RWPE1 (cell line): Measurements from ENCODE around the gene CD300A.

Experiments used
- CTCF ChIA-PET: fragments of 350-600 bp; sonication (Branson Sonifier 250); formaldehyde crosslinking; extraction: SDS; loops from one replicate; lab custom pipeline; 2021; lab: Yijun Ruan, JAX
- POLR2A ChIA-PET: fragments of 400-600 bp; formaldehyde crosslinking; extraction: SDS; loops from one replicate; lab custom pipeline; 2020; ENCODE audit warnings: antibody characterized with exemption; ENCODE audit not compliant: low non-redundant PET; lab: Yijun Ruan, JAX
- DNase-seq: peaks from one replicate; pipeline ENCODE4 v3.0.0; 2012; ENCODE audit warnings: low spot score
- H3K27ac ChIP-seq: fragments of 450-650 bp; 2 replicates; pipeline ENCODE4 v1.5.1; 2017
- TF ChIP-seq, protein P1 (sequence below): fragments of 450-650 bp; conservative IDR thresholded peaks from 2 replicates; pipeline ENCODE4 v1.5.1; 2017; ENCODE audit warnings: low read depth, mild to moderate bottlenecking

The CD300A gene

DNA sequence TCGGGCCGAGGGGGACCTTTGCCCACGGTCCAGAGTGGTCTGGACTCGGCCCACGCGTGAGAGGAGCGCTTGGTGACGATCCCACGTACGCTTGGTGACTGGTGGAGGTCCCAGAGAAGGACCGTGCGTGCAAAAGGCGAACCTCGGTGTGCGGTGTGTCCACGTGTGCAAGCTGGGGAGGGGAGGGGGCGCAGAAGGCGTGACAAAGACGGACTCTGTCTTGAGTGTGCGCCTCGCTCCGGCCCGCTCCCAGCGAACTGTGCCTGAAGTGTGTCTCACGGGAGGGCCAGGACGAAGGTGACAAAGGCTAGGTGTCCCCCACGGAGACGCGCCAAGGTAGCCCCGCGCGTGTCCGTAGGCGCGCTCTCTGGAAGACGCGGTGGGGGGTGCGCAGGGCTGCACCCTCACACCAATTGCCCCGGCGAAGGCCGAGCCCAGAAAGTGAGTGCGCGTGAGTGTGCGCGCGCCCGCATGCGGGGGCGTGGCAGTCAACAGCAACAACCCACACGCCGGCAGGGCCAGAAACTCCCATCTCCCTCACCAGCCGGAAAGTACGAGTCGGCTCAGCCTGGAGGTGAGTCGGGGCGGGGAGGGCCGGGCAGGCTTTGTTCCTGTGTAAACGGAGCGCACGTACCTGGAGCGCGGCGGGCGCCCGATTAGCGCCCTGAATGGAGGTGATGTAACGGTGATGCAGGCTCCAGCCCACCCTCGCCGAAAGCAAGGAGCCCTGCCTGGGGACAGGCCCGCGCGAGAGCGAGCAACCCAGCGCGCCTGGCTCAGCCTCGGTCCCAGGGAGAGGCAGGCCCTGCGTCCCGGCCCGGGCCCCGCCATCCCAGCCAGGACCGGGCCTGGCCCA is 34.6 kb upstream of the CD300A start, which contains the start of gene GPRC5C:
GPRC5C (plus strand) TSS at position 521 of the 856 bp plus-strand sequence. CDS start 7,689 bp downstream, outside the sequence.
- CTCF ChIA-PET, result interaction anchor here (1.4 kb wide), 1 partner anchor 53 kb away, joined by 8 read pairs; no protein-coding TSS in a partner anchor
- POLR2A ChIA-PET, result no interaction called here
- TF ChIP-seq, protein P1, sequence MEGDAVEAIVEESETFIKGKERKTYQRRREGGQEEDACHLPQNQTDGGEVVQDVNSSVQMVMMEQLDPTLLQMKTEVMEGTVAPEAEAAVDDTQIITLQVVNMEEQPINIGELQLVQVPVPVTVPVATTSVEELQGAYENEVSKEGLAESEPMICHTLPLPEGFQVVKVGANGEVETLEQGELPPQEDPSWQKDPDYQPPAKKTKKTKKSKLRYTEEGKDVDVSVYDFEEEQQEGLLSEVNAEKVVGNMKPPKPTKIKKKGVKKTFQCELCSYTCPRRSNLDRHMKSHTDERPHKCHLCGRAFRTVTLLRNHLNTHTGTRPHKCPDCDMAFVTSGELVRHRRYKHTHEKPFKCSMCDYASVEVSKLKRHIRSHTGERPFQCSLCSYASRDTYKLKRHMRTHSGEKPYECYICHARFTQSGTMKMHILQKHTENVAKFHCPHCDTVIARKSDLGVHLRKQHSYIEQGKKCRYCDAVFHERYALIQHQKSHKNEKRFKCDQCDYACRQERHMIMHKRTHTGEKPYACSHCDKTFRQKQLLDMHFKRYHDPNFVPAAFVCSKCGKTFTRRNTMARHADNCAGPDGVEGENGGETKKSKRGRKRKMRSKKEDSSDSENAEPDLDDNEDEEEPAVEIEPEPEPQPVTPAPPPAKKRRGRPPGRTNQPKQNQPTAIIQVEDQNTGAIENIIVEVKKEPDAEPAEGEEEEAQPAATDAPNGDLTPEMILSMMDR, result no peak
- DNase-seq, result peak; percentile 83
- H3K27ac ChIP-seq, result peak within 1 kb of the TSS; percentile 99

DNA sequence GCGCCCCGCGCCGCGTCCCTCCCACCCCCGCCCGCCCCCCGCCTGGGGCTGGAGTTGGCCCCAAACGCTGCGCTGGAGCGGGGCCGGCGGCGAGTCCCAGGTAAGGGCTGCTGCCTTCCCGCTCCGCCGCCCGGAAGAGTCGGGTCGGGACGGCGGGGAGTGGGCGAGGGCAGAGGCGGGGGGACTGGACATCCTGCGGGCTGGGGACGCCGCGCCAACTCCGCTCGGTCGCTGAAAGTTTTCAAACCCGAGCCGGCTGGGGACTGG is 34.1 kb upstream of the CD300A start:
- TF ChIP-seq, protein P1, result no peak
- ChIA-PET POLR2A (no interaction called here), CTCF (no interaction called here)
- peak overlapping the region; percentile 99 for H3K27ac ChIP-seq
- no peak for DNase-seq

DNA sequence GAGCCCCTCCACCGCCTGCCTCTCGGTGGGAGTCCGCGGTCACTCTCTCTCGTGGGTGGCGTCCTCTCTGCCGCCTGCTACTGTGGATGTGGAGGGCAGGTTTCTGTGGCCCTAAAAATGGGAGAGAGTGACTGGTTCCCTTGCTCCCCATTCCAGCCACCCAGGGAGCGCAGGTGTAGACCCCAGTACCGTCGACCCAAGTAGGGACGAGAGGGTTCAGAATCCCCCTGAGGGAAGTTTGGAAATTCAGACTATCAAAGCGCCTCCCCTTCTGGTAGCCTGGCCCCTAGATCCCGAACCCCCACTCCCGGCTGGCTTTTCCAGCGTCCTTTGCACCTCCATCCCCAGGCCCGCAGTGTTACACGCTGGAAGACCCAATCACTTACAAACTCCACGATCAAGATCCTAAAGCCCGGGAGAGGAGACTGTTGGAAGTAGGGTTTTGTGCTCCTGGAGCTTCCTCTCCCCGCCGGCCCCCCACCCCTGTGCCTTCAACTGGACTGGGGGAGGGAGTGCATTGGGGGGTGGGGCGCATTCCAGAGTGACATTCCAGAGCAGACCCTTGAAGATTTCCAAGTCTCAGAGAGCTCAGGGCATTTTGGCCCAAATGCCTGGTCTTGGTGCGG is 33.6 kb upstream of the CD300A start:
- TF ChIP-seq, protein P1, result no peak
- ChIA-PET POLR2A (no interaction called here), CTCF (interaction anchor here (1.1 kb wide), 1 partner anchor 54 kb away, joined by 3 read pairs; no protein-coding TSS in a partner anchor)
- H3K27ac ChIP-seq, result peak overlapping the region; percentile 99
- DNase-seq, result no peak

DNA sequence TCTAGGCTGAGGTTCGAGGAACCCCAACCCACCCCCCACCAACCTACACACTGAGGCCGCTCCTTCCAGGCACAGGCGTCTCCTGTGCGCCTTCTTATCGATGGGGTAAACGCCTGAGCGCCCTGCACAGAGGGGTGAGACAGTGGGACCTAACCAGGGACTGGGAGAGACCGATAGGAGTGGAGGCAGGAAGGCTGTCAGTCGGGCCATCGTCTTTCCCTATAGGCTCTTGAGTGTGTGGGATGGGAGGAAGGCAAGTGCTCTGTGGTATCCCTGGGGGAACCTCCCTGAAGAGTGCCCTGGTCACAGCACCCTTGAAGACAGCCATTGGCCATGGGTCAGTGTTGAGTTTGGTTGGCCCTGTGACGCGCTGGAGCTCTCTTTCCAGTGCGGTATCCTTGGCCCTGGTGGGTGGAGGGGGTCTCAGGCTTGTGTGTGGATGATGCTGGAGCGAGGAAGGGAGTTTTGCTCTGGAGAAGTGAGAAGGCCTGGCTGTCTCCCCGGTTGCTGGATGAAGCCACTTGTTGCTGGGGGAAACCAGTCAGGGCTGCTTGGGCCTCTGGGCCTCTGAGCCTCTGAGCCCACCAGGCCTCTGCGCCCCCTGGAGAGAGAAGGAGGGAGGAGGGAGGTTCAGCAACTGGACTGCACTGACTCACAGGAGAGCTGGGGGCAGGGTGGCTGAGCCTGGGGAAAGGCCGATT is 32.9 kb upstream of the CD300A start:
- DNase-seq, result no peak
- TF ChIP-seq, protein P1, result no peak
- peak overlapping the region; percentile 99 for H3K27ac ChIP-seq
- POLR2A ChIA-PET, result no interaction called here
- CTCF ChIA-PET, result interaction anchor here (1.1 kb wide), 1 partner anchor 54 kb away, joined by 3 read pairs; no protein-coding TSS in a partner anchor

DNA sequence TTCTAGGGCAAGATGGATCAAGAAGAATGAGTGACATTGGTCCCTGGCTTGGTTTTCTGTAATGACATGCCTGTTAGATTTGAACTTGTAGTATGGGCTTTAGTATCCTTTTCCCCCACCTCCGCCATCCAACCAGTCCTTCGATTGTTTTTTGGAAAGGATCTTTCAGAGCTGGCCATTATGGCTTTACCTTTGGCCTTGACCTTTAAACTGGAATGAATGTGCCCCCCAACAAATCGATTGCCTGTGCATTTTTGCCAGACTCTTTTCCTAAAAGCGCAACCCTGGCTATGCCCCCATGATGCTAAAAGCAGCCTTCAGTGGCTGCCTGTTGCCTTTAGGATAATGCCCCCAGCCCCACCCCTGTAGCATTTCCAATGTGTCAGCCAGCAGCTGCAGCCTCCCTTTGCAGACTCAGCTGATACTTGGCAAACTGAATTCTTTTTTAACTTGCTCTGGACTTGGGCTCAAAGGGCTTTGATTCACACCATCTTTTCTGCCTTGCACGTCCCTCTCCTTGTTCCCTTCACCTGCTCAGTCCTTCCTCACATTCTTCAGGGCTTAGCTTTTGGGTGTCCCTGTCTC is 30.6 kb upstream of the CD300A start:
- DNase-seq, result no peak
- TF ChIP-seq, protein P1, result no peak
- ChIA-PET POLR2A (no interaction called here), CTCF (interaction anchor here (0.7 to 2.1 kb wide), 2 partner anchors 17 to 164 kb away, joined by 4 to 11 read pairs; no protein-coding TSS in a partner anchor)
- no peak overlapping the region for H3K27ac ChIP-seq

DNA sequence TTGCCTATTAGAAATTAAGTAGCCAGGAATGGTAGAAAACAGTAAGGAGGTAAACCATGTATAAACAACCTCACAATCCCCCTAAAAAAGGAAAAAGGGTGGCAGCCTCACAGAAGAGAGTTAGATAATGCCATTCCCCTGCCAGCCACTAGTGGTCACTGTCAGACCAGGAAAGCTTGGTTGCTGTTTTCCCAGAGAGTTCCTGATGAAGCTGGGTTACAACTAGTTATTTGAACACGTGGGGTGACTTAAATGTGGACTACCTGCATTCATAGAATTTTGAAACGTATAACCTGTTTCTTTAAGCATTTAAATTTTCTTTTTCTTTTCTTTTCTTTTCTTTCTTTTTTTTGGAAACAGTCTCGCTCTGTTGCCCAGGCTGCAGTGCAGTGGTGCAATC is 28.7 kb upstream of the CD300A start:
- POLR2A ChIA-PET, result no interaction called here
- TF ChIP-seq, protein P1, result peak; percentile 63
- no peak for DNase-seq
- H3K27ac ChIP-seq, result no peak overlapping the region
- CTCF ChIA-PET, result interaction anchor here (0.5 to 2.1 kb wide), 6 partner anchors 10 to 57 kb away, joined by 3 to 11 read pairs (median 5); no protein-coding TSS in a partner anchor
